GM18873 (cell line): ENCODE data around the gene NTM.
"Not testable (repeated sequence)": the region's sequence is repeated elsewhere in the genome, so short reads cannot be mapped to it uniquely, and the experiment has no call there.

Experiments
- ATAC-seq: cut with Tn5 transposase; IDR thresholded peaks from one replicate; pipeline ENCODE4 v1.9.1; 2021; ENCODE audit warnings: mild to moderate bottlenecking, moderate library complexity, moderate number of reproducible peaks; ENCODE audit not compliant: unreplicated experiment, low FRiP score

NTM gene

GRCh38 chr11:131898949-131899348 lies 528.5 kb downstream of the NTM start:
- ATAC-seq, result no peak

DNA sequence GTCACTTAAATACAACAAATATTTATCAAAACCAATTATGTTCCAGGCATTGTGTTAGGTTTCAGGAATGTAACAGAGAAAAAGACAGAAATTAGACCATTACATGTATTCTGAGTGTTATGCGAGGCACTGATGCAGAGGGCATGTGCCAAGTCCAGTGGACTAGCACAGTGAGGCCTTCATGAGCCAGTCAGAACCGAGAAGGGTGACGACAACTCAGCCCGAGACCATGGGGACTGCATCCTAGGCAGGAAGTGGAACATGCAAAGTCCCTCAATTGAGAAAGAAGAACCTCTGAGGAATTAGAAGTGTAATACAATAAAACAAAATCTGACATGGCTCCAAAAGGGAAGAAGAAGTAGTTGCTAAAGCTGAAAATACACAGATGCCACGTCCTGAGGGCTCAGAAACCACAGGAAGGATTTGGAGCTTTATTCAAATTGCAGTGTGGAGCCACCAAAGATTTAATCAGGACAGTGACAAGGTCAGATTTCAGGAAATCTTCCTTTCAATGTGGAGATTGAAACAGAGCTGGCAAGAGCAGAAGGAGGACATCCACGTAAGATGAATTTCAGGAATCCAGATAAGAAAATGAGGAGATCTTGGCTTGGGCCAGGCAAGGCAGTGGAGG lies 529.6 kb downstream of the NTM start:
- no peak for ATAC-seq

DNA sequence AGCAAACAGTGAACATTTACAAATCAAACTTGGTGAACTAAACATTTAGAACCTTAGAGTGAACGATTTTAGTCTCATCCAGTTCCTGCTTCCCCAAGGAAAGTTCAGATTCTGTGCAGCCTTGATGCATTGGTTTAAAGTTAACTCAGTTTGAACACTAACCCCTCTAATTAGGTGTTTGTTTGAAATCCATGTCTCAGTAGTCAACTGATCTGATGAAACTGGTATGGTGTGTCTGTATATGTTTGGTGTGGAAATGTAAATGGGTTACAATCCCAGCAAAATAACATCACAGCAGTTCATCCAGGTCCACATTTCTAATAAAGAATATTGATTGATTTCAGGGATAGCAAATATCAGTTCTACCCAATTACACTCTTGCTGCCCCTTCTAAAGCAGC lies 532.0 kb downstream of the NTM start:
- ATAC-seq, result no peak

DNA sequence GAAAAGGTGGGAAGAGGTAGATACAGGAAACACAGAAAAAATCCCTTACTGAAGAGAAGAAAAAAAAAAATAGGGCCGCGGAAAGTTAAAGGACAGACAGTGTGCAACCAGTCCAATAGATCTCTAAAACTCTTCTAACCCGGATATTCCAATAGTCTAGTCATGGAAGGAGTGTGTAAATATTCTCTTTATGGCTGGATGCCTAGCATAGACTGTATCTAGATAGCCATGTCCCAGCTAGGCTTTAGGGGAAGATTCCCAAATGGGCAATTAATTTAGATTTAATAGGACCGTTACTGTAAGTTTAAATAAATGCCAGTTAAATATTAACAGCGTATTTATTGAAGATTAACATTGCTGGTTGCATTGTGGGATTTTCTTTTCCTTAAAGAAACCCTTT lies 532.7 kb downstream of the NTM start:
- no peak for ATAC-seq

DNA sequence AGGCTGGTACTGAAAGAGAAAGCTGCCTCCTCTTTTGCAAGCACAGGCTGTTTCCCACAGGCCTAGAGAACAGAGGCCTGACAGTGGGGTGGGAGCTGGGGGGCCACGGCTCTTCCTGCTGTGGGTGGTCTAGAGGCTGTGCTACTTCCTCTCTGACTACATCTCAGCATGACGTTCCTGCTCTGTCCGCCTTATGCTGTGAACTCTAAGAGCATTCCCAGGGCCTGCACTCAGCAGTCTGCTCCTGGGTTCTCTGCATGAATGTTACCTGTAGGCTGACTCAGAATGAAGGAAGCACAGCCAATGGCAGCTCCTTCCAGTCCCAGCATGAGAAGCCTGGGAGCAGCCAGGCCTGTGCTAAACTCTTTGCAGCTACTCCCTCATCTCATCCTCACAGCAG lies 534.3 kb downstream of the NTM start:
- no peak for ATAC-seq

DNA sequence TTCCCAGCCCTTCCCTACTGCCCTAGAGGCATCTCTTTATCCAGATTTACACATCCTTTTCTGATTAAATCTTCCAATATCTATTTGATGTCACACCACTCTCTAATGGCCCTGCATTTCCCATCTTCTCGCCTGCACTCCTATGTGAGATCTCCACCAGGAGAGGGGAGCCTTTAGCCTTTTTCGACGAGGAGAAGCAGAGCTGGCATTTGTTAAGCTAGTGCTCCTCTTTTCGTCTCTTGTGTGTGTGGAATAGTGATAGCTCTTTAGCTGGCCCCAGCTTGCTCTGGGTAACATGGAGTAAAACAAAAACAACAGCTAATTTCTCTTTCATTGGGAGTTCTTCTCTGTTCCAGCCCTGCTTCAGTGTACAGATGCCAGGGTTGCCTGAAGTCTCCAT lies 536.5 kb downstream of the NTM start:
- no peak for ATAC-seq

DNA sequence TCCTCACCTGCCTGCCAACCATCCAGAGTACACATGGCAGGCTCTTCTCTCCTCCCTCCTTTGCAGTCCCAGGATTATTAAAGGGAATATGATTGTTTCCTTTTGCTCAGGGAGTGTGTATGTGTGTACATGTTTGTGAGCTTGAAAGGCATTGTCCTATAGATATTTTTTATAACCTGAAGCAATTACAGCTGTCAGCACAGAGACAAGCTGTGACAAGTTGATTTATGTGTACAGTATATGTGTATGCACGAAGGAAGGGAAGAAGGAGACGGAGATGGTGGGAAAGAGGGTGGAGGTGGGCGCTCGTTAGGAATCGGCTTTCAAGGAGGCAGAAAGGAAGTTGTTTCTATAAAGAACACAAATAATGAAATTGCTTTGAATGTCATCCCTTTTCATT lies 537.0 kb downstream of the NTM start:
- no peak for ATAC-seq

DNA sequence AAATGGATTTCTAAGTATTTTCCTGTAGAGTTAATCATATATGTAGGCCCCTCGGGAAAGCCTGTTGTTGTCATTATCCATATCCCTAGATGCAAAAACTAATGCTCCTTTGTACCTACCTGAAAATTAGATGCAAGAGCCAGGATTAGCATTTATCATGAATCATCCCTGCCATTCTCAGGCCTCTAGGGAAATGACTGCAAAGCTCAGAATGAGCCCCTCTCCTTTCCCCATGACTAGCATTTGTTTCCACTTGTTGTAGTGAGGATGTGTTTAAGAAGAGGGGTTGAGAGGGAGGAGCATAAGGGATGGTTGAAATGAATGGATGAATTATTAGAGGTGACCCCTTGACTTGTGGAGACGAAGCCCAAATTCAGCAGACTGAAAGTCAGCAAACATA lies 537.9 kb downstream of the NTM start:
- ATAC-seq, result no peak

- no peak for ATAC-seq
Measured at GRCh38 chr11:131909426-131910177, 539.2 kb downstream of the NTM start.

- no peak for ATAC-seq
Measured at GRCh38 chr11:131910178-131910522, 539.7 kb downstream of the NTM start.

- ATAC-seq, result no peak
Measured at GRCh38 chr11:131910523-131911387, 540.3 kb downstream of the NTM start.

GRCh38 chr11:131911388-131912032 lies 541.1 kb downstream of the NTM start:
- not testable (repeated sequence) for ATAC-seq

GRCh38 chr11:131912134-131912533 lies 541.7 kb downstream of the NTM start:
- ATAC-seq, result no peak

DNA sequence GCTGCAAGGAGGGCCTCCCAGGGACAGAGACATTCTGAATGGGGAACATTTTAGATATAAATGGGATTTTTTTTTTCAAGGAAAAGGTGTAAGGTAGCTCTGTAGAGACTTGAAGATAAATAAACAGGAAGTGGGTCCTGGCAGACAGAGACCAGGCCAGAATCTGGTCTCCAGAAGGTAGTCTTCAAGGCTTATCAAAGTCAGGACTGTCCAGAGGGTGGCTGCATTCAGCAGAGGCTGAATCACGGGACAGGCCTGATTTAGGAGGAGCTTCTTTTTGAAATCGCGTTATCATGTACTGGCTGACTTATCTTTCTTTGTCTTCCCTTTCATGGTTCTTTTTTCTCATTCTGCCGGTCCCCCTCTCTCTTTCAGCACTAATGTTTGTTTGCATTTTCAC lies 542.9 kb downstream of the NTM start:
- no peak for ATAC-seq

DNA sequence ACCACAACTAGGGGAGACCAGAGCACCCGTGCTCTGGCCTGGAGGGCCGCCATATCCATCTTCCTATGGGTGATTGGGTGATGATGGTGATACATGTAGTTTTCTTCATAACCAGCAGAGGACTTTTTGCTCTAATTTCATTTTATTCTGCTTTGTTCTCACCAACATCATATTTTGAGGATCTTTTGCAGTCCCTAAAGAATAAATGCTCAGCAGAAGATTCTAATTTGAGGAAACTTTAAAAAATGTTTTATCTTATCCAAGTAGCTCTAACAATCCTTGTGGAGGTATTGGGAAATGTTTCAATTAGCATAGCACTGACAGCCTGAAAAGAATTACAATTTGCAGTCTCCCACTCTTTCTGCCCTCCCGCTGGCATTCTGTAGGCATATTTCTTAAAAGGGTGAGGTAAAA lies 544.0 kb downstream of the NTM start:
- no peak for ATAC-seq

DNA sequence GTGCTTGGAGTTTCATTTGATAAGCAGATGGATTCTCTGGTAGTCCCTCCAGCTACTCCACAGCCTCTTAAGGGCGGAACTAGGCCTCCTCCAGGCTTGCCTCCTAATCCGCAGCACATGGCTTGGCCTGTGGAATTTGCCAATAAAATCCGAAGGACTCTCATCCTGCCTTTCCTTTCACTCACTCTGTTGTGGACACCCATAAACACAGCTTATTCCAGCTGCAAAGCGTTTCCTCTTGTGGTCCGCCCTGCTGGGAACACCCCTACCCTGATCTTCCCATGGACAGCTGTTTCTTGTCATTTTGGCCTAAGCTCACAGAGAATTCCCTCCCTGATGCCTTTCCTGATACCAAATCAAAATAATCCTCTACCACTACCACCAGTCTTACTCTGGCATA lies 546.2 kb downstream of the NTM start:
- no peak for ATAC-seq

DNA sequence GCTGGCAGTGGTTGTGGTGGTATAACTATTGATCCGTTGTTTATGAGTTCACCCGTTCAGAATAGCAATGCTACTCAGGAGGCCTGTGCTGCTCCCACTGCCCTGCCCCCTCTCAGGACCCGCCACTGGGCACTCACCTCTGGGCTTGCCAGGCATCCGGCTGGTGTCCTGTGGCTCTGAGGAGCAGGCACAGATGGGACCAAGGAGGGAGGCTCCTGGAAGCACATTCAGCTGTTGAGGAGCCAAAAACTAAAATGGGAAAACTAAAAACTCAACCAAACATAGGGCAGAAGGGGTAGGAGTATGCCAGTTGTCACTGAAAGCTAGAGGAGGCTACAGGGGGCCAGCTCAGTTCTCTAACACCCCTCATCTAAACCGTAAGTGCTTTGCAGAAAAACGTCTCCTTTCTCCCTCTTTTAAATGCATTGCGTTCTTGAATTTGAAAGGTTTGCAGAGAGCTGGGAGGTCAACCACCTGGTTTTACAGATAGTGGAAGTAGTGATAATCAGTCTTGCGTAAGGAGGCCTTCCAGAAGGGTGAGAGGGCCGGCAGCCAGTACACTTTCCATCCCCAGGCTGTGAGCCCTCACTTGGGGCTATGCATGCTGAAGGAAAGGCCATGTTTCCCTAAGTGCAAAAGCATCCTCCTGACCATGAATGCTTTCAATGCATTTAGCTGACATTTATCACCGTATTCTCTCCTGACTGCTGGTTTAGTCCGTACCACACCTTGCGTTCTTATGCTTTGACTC lies 547.4 kb downstream of the NTM start:
- no peak for ATAC-seq

DNA sequence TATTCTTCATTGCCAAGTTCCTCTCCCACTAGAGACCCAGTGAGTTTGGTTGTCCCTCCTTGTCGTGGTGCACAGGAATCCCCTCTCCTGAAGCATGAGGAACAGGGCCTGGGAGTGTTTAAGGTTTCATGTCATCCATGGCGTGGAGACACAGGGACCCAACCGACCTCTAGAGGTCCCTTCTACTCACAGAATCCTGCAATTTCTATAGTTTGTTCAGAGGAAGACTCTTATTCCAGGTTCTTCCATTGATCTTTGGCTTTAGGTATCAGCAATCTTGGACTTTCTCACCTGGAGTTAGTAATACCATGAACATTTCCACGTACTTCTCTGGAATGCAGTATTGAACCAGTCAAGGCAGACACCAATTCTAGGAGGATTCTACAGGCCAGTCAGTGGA lies 548.2 kb downstream of the NTM start:
- no peak for ATAC-seq

DNA sequence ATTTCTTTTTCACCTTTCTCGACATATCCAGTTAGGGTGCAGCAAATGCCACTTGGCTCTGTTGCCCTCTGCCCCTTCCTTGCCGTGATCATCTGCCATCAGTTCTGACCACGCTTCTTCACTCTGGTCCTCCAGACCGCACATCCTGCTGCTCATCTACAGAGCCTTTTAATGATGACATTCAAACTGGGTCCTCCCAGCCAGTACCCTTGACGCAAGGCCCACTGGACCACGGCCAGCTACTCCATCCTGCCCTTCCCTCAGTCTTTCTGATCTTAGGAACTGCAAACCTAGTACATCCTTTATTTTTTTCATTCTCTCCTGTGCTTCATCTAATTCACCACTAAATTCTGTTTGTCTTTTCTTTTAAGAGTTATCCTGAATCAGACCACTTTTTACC lies 551.8 kb downstream of the NTM start:
- no peak for ATAC-seq

GRCh38 chr11:131923309-131923708 lies 552.9 kb downstream of the NTM start:
- no peak for ATAC-seq
